Pancreas (tissue), 10 donors: Measurements from ENCODE around the gene MCTP1. TPM values are rescaled to one million over a fixed set of nuclear protein-coding genes. Genes with fewer than 3 reads are reported as not detected.
"Not testable (repeated sequence)": the region's sequence is repeated elsewhere in the genome, so short reads cannot be mapped to it uniquely, and the experiment has no call there.

Experiments
- ATAC-seq, 4 donors: fragments of 200-7000 bp; cut with Tn5 transposase; one replicate each; pipeline versions ENCODE4 v1.8.0 to v1.9.1; 2020; ENCODE audit warnings: mild to moderate bottlenecking in 4 of 4, moderate library complexity in 4 of 4
- DNase-seq, 6 donors: peaks; one replicate each; pipeline ENCODE4 v3.0.0-alpha.2; 2020
- FAIRE-seq: peaks from 2 replicates; lab custom pipeline; 2012; peaks lifted over from hg19 to GRCh38; lab: Jason Lieb, UNC
- H3K27ac ChIP-seq, 4 donors: fragments of 200-600 bp; sonication (generic); 1 replicate in 3 of 4; 2 replicates in 1 of 4; pipeline versions ENCODE4 v1.5.0 to v1.8.0; 2020
- H3K27me3 ChIP-seq, 4 donors: fragments of 200-600 bp; one replicate each; pipeline ENCODE4 v1.8.0; 2021
- H3K36me3 ChIP-seq, 3 donors: fragments of 200-600 bp; sonication (generic) in 1 of 3; one replicate each; pipeline versions ENCODE4 v1.5.0 to v1.8.0; 2020 to 2021
- H3K4me1 ChIP-seq, 3 donors: fragments of 200-600 bp; one replicate each; pipeline ENCODE4 v1.8.0; 2021
- H3K4me3 ChIP-seq, 4 donors: fragments of 200-600 bp; sonication (generic) in 2 of 4; one replicate each; pipeline versions ENCODE4 v1.5.0 to v1.8.0; 2020 to 2021
- H3K9me3 ChIP-seq, 4 donors: fragments of 200-600 bp; one replicate each; pipeline ENCODE4 v1.8.0; 2021
- WGBS, 2 donors: extraction: QIAGEN DNeasy Blood & Tissue Kit; methylation state at CpG; one replicate each; pipeline ENCODE4 v1.1.7; 2013; 5-methylcytosine and 5-hydroxymethylcytosine counted together
- intact Hi-C, 3 donors: fragments of 100-400 bp; cut with DNase I; formaldehyde crosslinking; loops; one replicate each; pipeline versions ENCODE4 v1.11.1 to v1.14.2; 2022
- polyA plus RNA-seq, 2 donors: library from polyadenylated mRNA; stranded (reverse); fragments of 200-250 nt; gene quantifications; one replicate each; pipeline ENCODE4 v1.2.3, GENCODE V29; 2013
- total RNA-seq, 6 donors: library from RNA; stranded (reverse); fragmentation: NEBNext Ultra II Directional in 4 of 6; extraction: Animal tissue kit (Norgen Biotek cat#: 25700) in 4 of 6; gene quantifications; one replicate each; pipeline versions ENCODE4 v1.2.1 to v1.2.4, GENCODE V29; 2021 to 2023
- TF ChIP-seq, protein P1 (sequence below), 4 donors: fragments of 200-600 bp; sonication (generic) in 3 of 4; IDR thresholded peaks; one replicate each; pipeline versions ENCODE4 v1.5.0 to v1.8.0; 2021; ENCODE audit warnings: antibody characterized with exemption in 4 of 4
- donor health status: healthy with polysubstance abuse.
- donor health status: DM: no; HTN: no; CAD: no; lungs with moderate emphysema.
- donor health status: DM: no; HTN: no; CAD: no.
- donor health status: control.
- donor health status: control.
- donor health status: Bipolar disorder and iron deficiency.
- donor health status: DM: yes; HTN: yes; CAD: no.
- donor health status: DM: no; HTN: no; CAD: no.
- donor health status: DM: no; HTN: no; CAD: no.
- donor health status: DM: yes; HTN: yes; CAD: no.

MCTP1 gene
- total and polyA plus RNA-seq, 8 donors: 0.80 to 8.1 (median 2.2) TPM

DNA sequence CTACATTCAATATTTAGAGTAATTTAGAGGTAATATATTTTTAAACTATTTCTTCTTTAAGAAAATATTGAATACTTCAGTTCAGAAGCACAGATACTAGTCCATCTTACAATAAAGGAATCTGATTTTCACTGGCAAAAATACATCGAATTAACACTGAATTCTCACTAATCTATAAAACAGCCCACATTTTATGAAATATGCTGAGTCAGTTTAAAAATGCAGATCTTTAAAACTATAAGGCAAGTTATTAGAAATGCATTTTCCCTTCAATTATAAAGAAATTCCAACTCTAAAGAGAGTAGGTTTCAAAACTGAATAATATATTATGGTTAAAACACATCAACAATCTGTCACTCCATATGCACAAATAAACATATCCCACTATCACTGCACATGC is 433.9 kb downstream of the MCTP1 start:
- intact Hi-C loops: no loop called here
- WGBS, 2 donors: 32 to 63% methylated on average over 1 of the region's 1 CpG
- Histone ChIP-seq H3K4me1 (no peaks in the 10 kb centered on the region), H3K36me3 (no peaks in the 10 kb centered on the region), H3K27me3 (no peaks in the 10 kb centered on the region), H3K4me3 (no peak overlapping the region), H3K9me3 (no peaks in the 10 kb centered on the region), H3K27ac (no peak overlapping the region)
- TF ChIP-seq, protein P1, sequence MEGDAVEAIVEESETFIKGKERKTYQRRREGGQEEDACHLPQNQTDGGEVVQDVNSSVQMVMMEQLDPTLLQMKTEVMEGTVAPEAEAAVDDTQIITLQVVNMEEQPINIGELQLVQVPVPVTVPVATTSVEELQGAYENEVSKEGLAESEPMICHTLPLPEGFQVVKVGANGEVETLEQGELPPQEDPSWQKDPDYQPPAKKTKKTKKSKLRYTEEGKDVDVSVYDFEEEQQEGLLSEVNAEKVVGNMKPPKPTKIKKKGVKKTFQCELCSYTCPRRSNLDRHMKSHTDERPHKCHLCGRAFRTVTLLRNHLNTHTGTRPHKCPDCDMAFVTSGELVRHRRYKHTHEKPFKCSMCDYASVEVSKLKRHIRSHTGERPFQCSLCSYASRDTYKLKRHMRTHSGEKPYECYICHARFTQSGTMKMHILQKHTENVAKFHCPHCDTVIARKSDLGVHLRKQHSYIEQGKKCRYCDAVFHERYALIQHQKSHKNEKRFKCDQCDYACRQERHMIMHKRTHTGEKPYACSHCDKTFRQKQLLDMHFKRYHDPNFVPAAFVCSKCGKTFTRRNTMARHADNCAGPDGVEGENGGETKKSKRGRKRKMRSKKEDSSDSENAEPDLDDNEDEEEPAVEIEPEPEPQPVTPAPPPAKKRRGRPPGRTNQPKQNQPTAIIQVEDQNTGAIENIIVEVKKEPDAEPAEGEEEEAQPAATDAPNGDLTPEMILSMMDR (IDR thresholded peaks at IDR 0.05): no peak
- no peak for FAIRE-seq
- no peak for ATAC-seq
- DNase-seq: no peak

DNA sequence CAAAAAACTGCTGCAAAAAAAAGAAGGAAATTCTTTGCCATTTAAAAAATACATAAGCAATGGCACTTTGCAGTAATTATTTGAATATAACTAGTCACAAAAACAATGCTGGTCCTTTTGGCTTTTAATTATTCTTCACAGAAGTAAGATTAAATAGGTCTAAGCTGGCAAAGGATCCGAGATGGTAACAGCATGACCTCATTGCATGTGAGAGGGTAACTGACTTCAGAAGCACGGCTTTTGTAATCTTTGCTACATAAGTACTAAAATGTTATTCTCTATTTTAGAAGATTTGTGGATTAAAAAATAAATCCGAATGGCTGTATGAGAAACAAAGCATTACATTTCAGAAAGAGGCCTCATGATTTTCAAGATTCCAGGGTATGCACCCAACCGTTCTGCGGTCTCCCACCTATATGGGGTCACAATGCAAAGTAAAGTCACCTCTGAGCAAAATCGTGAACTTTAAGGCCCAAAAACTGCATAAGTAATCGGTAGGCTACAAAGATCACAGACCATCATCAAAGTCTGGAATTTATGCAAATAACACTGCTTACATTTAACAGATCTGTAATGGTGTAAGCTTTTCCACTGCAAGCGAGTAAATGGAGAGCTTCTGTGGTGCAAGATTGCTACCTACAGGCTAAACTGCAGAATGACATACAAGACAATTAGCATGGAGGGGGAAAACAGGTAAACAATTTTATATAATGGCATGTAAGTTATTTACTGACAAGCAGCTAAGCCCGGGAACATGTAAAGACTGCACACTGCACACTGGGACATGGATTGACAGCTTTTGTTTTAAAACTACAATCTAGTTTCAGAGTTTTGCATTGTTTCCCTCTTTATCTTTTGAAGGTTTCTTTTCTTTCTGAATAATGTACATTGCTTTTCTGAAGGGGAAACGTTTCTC is 434.8 kb downstream of the MCTP1 start:
- WGBS, 2 donors: 32 to 33% methylated on average over 10 of the region's 10 CpGs
- H3K4me3 ChIP-seq: no peak overlapping the region

DNA sequence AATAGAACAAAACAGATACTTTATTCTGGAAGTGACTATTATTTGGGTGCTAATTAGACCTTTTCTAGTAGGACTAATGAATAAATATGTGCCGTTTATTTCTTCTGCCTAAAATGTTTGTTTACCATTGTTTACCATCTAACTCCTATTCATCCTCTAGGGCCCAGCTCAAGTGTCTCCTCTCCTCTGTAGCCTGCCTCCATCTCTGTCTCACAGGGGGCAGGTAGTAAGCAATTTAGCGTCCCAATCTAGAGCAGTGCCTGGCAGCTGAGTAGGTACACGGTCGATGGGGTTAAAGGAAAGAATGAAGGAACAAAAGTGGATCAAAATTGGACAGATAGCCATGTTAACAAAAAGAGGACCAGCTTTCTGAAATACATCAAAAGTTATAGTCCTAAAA is 435.6 kb downstream of the MCTP1 start:
- Histone ChIP-seq H3K27me3 (no peaks in the 10 kb centered on the region), H3K27ac (no peak overlapping the region), H3K4me3 (no peak overlapping the region), H3K36me3 (no peaks in the 10 kb centered on the region), H3K9me3 (no peaks in the 10 kb centered on the region), H3K4me1 (no peaks in the 10 kb centered on the region)
- FAIRE-seq (no peak), ATAC-seq (no peak), DNase-seq (no peak)
- WGBS, 2 donors: 38 to 42% methylated on average over 4 of the region's 4 CpGs
- intact Hi-C loops: no loop called here
- TF ChIP-seq, protein P1 (IDR thresholded peaks at IDR 0.05): no peak

More for the DNA sequence above, 434.8 kb downstream of the MCTP1 start:
- Histone ChIP-seq H3K36me3 (no peaks in the 10 kb centered on the region), H3K9me3 (no peaks in the 10 kb centered on the region), H3K4me1 (no peaks in the 10 kb centered on the region), H3K27ac (no peak overlapping the region), H3K27me3 (no peaks in the 10 kb centered on the region)
- intact Hi-C loops: no loop called here
- ATAC-seq (peak in 3 of 4 donors; percentile 78 to 83 (median 81)), DNase-seq (no peak), FAIRE-seq (no peak)
- TF ChIP-seq, protein P1 (IDR thresholded peaks at IDR 0.05): peak in 2 of 4 donors; percentile 18 to 40

DNA sequence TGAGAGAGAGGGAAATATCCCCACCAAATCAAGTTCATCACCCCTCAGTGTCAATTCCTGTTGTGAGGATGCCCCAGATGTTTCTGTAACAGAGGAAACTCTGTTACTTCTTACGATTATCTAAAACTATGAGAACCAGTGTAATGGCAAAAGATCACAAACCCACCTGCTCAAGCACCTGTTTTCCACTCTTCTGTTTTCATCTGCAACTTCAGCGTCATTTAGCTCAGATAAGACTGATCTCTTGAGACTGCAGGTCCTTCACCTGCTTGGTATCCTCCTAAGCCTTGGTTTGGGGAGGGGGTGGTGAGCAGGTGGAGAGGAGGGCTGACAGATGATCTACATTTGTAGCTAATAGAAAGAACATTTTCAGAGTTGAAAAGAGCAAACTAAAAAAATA is 437.2 kb downstream of the MCTP1 start:
- DNase-seq: no peak
- TF ChIP-seq, protein P1 (IDR thresholded peaks at IDR 0.05): no peak
- ATAC-seq: no peak
- no peak overlapping the region for H3K4me3 ChIP-seq
- intact Hi-C loops: no loop called here
- 46 to 47% methylated on average over 2 of the region's 2 CpGs for WGBS, 2 donors
- H3K9me3 ChIP-seq: no peaks in the 10 kb centered on the region
- no peaks in the 10 kb centered on the region for H3K27me3 ChIP-seq
- H3K36me3 ChIP-seq: no peaks in the 10 kb centered on the region
- H3K4me1 ChIP-seq: no peaks in the 10 kb centered on the region
- FAIRE-seq: no peak
- H3K27ac ChIP-seq: no peak overlapping the region

DNA sequence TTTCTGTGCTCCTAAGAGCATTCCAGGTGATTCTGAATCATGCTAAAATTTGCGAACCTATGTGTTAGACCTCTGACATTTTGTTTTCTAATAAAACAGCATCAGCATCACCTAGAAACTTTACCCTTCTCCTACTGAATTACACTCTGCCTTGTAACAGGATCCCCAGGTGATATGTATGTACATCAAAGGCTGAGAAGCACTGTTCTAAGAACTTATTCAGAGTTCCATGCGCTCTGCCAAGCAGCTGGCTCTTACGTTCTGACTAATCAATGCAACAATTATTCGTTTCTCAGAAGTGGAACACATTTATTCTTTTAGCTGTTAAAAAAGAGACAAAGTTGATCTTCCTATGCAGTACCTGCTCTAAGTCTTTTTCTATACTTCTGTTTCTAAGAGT is 437.9 kb downstream of the MCTP1 start:
- 50 to 58% methylated on average over 4 of the region's 4 CpGs for WGBS, 2 donors
- ATAC-seq (no peak), FAIRE-seq (no peak)

DNA sequence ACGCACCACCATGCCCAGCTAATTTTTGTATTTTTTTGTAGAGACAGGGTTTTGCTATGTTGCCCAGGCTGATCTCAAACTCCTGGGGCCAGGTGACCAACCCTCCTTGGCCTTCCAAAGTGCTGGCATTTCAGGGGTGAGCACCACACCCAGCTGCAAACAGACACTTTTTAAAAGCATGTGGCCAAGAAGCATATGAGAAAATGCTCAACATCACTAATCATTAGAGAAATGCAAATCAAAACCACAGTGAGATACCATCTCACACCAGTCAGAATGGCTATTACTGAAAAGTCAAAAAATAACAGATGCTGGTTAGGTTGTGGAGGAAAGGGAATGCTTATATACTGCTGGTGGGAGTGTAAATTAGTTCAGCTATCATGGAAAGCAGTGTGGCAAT is 439.2 kb downstream of the MCTP1 start:
- DNase-seq, FAIRE-seq, ATAC-seq, H3K9me3 ChIP-seq, H3K4me1 ChIP-seq, H3K27ac ChIP-seq, H3K27me3 ChIP-seq, H3K36me3 ChIP-seq, H3K4me3 ChIP-seq, intact Hi-C loops: not testable (repeated sequence)
- 84 to 96% methylated on average over 1 of the region's 1 CpG for WGBS, 2 donors

More for the DNA sequence above, 437.9 kb downstream of the MCTP1 start:
- H3K36me3 ChIP-seq: no peaks in the 10 kb centered on the region
- no peak for DNase-seq
- no peaks in the 10 kb centered on the region for H3K9me3 ChIP-seq
- H3K4me1 ChIP-seq: no peaks in the 10 kb centered on the region
- no peaks in the 10 kb centered on the region for H3K27me3 ChIP-seq
- H3K27ac ChIP-seq: no peak overlapping the region
- TF ChIP-seq, protein P1 (IDR thresholded peaks at IDR 0.05): no peak
- intact Hi-C loops: no loop called here
- H3K4me3 ChIP-seq: no peak overlapping the region
